Prostate gland (tissue), 2 donors: Measurements from ENCODE around the gene IL16. TPM values are rescaled to one million over a fixed set of nuclear protein-coding genes. Genes with fewer than 3 reads are reported as not detected.
A peak's percentile ranks its signal among the peaks of the same experiment; 100 is the strongest.

Experiments
- DNase-seq: peaks from one replicate; pipeline ENCODE4 v3.0.0-alpha.2; 2019; ENCODE audit warnings: low spot score
- H3K27ac ChIP-seq, 2 donors: fragments of 200-600 bp; sonication (generic); 2 replicates each; pipeline ENCODE4 v1.5.1; 2017 to 2019
- H3K27me3 ChIP-seq: fragments of 200-600 bp; sonication (generic); replicated peaks from 2 replicates; pipeline ENCODE4 v1.5.1; 2019; ENCODE audit not compliant: insufficient read depth
- H3K36me3 ChIP-seq, 2 donors: fragments of 200-600 bp; sonication (generic); 1 replicate in 1 of 2; 2 replicates in 1 of 2; pipeline versions ENCODE4 v1.5.1 to v1.8.1; 2017 to 2019
- H3K4me1 ChIP-seq: fragments of 200-600 bp; sonication (generic); replicated peaks from 2 replicates; pipeline ENCODE4 v1.5.1; 2019
- H3K4me3 ChIP-seq, 2 donors: fragments of 200-600 bp; sonication (generic); 2 replicates each; pipeline ENCODE4 v1.5.1; 2017 to 2019
- H3K9me3 ChIP-seq: fragments of 200-600 bp; sonication (generic); 2 replicates; pipeline ENCODE4 v1.5.1; 2017
- CTCF ChIP-seq, 4 experiments: fragments of 200-600 bp in 2 of 4; fragments of 450-650 bp in 2 of 4; sonication (generic) in 2 of 4; IDR thresholded peaks; 1 replicate in 3 of 4; 2 replicates in 1 of 4; pipeline ENCODE4 v1.5.1; 2016 to 2019; ENCODE audit warnings: antibody characterized with exemption in 4 of 4, mild to moderate bottlenecking in 2 of 4, moderate library complexity in 2 of 4
- POLR2A ChIP-seq: fragments of 450-650 bp; IDR thresholded peaks from one replicate; pipeline ENCODE4 v1.6.1; 2016; ENCODE audit warnings: antibody characterized with exemption, mild to moderate bottlenecking
- POLR2AphosphoS5 ChIP-seq: sonication (generic); formaldehyde crosslinking; IDR thresholded peaks from one replicate; pipeline ENCODE4 v1.6.1; 2017; ENCODE audit warnings: antibody characterized with exemption
- WGBS: methylation state at CpG from one replicate; pipeline ENCODE4 v1.1.5; 2018; 5-methylcytosine and 5-hydroxymethylcytosine counted together
- intact Hi-C: fragments of 100-400 bp; cut with DNase I; formaldehyde crosslinking; loops from one replicate; pipeline ENCODE4 v1.14.2; 2022
- total RNA-seq, 2 donors: library from RNA; depleted of rRNA; stranded (reverse); fragments of >200 nt; gene quantifications; one replicate each; pipeline ENCODE4 v1.1.0, GENCODE V29; 2016

Gene IL16
- total RNA-seq, 2 donors from 2014 or later, result 2.7 to 9.9 TPM

- WGBS, result 80% methylated on average over 3 of the region's 3 CpGs
These were observed 15.5 kb upstream of the IL16 start for GRCh38 chr15:81181220-81181619.

GRCh38 chr15:81182031-81182755, 14.5 kb upstream of the IL16 start:
- Histone ChIP-seq H3K27ac (peak overlapping the region in 1 of 2 donors; percentile 26), H3K4me3 (peak overlapping the region; percentile 4 to 12), H3K27me3 (no peaks in the 10 kb centered on the region), H3K9me3 (no peaks in the 10 kb centered on the region), H3K4me1 (no peaks in the 10 kb centered on the region), H3K36me3 (no peaks in the 10 kb centered on the region)
- DNase-seq, result no peak
- TF ChIP-seq POLR2AphosphoS5 (no peak), CTCF (IDR thresholded peaks at IDR 0.05) (no peak), POLR2A (no peak)
- 20% methylated on average over 13 of the region's 13 CpGs for WGBS
- intact Hi-C loops, result no loop called here

More at GRCh38 chr15:81181220-81181619, 15.5 kb upstream of the IL16 start:
- Histone ChIP-seq H3K9me3 (no peaks in the 10 kb centered on the region), H3K27me3 (no peaks in the 10 kb centered on the region), H3K27ac (no peak overlapping the region), H3K4me1 (no peaks in the 10 kb centered on the region), H3K4me3 (no peak overlapping the region), H3K36me3 (no peaks in the 10 kb centered on the region)
- no peak for DNase-seq
- intact Hi-C loops, result no loop called here
- TF ChIP-seq CTCF (IDR thresholded peaks at IDR 0.05) (no peak), POLR2AphosphoS5 (no peak), POLR2A (no peak)

GRCh38 chr15:81182756-81183438, 13.8 kb upstream of the IL16 start:
- Histone ChIP-seq H3K9me3 (no peaks in the 10 kb centered on the region), H3K27me3 (no peaks in the 10 kb centered on the region), H3K27ac (peak overlapping the region in 1 of 2 donors; percentile 26), H3K4me3 (peak overlapping the region; percentile 4 to 12), H3K36me3 (no peaks in the 10 kb centered on the region), H3K4me1 (no peaks in the 10 kb centered on the region)
- DNase-seq, result no peak
- 28% methylated on average over 13 of the region's 13 CpGs for WGBS
- no peak for TF ChIP-seq POLR2AphosphoS5
- peak in 1 of 4 experiments; percentile 2 for TF ChIP-seq CTCF (IDR thresholded peaks at IDR 0.05)
- intact Hi-C loops, result no loop called here

- Histone ChIP-seq H3K36me3 (no peaks in the 10 kb centered on the region), H3K4me1 (no peaks in the 10 kb centered on the region), H3K4me3 (peak overlapping the region in 1 of 2 donors; percentile 4), H3K27me3 (no peaks in the 10 kb centered on the region), H3K9me3 (no peaks in the 10 kb centered on the region), H3K27ac (no peak overlapping the region)
- no peak for TF ChIP-seq POLR2AphosphoS5
- TF ChIP-seq POLR2A, result no peak
- TF ChIP-seq CTCF (IDR thresholded peaks at IDR 0.05), result no peak
- intact Hi-C loops, result no loop called here
- DNase-seq, result no peak
- 61% methylated on average over 4 of the region's 4 CpGs for WGBS
These were observed 13.3 kb upstream of the IL16 start for GRCh38 chr15:81183439-81183775.

GRCh38 chr15:81184188-81184587, 12.5 kb upstream of the IL16 start:
- Histone ChIP-seq H3K36me3 (no peaks in the 10 kb centered on the region), H3K27me3 (no peaks in the 10 kb centered on the region), H3K4me1 (no peaks in the 10 kb centered on the region), H3K4me3 (no peak overlapping the region), H3K27ac (no peak overlapping the region), H3K9me3 (no peaks in the 10 kb centered on the region)
- intact Hi-C loops, result no loop called here
- DNase-seq, result no peak
- TF ChIP-seq CTCF (IDR thresholded peaks at IDR 0.05) (no peak), POLR2A (no peak), POLR2AphosphoS5 (no peak)
- WGBS, result 71% methylated on average over 5 of the region's 5 CpGs
